Astrocyte of the spinal cord (primary cell): ENCODE results near the gene ENTHD1.

Source experiments
- DNase-seq: peaks from one replicate; pipeline ENCODE4 v3.0.0; 2011; ENCODE audit warnings: low read depth, low spot score
- H3K4me3 ChIP-seq: 2 replicates; pipeline ENCODE4 v1.5.1; 2011; ENCODE audit warnings: low read depth, mild to moderate bottlenecking, low read length, moderate library complexity
- CTCF ChIP-seq: IDR thresholded peaks from 2 replicates; pipeline ENCODE4 v1.5.1; 2012; ENCODE audit warnings: low read depth, mild to moderate bottlenecking, low read length, inconsistent platforms
- in situ Hi-C: cut with HindIII; loops from 2 replicates; pipeline ENCODE4 v1.10.0; 2017; ENCODE audit warnings: low sequenced_read_pairs

Gene ENTHD1

GRCh38 chr22:39718921-39719475, 174.6 kb downstream of the ENTHD1 start:
- no peak for DNase-seq
- in situ Hi-C loops: no loop called here
- H3K4me3 ChIP-seq: no peak overlapping the region
- no peak for TF ChIP-seq CTCF

DNA sequence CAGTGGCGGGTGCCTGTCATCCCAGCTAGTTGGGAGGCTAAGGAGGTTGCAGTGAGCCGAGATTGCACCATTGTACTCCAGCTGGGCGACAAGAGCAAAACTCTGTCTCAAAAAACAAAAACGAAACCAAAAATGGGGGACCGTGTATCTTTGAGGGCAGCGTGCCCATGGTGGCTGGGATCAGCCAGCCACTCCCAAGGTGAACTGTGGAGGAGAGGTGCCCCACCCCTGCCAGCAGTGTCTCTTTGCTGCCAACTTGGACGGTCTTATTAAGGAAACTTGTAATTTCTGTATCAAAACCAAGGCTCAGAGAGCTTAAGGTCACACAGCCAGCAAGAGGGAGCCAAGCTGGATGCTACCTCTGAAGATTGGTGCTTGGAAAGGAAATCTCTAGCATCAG, 175.4 kb downstream of the ENTHD1 start:
- no peak overlapping the region for H3K4me3 ChIP-seq
- in situ Hi-C loops: no loop called here
- DNase-seq: no peak
- TF ChIP-seq CTCF: no peak

GRCh38 chr22:39717099-39717498, 176.5 kb downstream of the ENTHD1 start:
- in situ Hi-C loops: no loop called here
- TF ChIP-seq CTCF: no peak
- no peak for DNase-seq
- no peak overlapping the region for H3K4me3 ChIP-seq

GRCh38 chr22:39716534-39716933, 177.0 kb downstream of the ENTHD1 start:
- DNase-seq: no peak
- H3K4me3 ChIP-seq: no peak overlapping the region
- in situ Hi-C loops: no loop called here
- no peak for TF ChIP-seq CTCF

DNA sequence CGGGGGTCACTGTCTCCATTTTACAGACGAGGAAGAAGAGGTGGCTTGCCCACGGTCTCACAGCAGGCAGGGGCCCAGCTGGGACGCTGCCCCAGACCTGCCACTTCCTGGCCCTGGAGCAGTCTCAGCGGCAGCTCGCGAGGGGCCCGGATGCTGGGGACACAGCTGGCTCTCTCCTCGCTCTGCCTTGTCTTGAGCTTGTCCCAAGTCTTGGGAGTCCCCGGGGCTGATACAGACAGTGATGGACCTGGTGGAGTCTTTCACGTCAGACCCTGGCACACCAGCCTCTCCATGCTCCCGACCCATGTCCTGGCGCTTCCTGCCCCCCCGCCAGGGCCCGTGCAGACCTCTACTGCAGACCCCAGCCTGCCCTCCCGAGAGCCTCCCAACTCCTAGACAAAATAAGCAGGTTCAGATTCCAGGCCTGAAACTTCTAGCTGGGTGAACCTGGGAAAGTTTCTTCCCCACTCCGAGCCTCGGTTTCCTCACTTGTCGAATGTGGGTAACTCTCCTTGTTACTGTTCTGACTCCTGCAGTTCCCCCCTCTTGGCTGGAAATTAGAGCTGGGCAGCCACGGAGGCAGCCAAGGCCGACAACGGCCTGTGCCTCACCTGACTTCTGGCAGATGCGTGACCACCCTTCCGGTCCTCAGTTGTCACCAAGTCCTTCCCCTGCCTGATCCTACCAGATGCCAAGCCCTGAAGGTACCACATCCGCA, 177.6 kb downstream of the ENTHD1 start:
- in situ Hi-C loops: no loop called here

DNA sequence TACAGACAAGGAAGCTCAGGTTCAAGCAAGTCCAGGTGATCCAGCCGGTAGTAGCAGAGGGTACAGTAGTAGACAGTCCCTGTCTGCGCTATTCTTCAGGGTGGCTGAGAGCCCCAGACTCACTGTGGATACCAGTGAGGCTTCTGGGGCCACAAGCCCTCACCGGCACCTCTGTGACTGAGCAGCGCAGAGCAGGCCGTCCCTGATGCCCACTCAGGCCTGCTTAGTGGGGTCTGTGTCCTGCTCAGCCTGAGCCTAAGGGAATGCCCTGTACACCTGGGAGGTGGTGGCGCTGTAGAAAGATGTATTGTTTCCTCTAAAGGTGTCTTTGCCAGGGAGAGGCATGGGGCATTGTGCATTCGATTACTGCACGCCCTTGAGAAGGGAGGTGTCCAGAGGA, 179.2 kb downstream of the ENTHD1 start:
- no peak overlapping the region for H3K4me3 ChIP-seq
- DNase-seq: no peak
- no peak for TF ChIP-seq CTCF
- in situ Hi-C loops: no loop called here

More for the DNA sequence above, 177.6 kb downstream of the ENTHD1 start:
- no peak for DNase-seq
- no peak overlapping the region for H3K4me3 ChIP-seq
- no peak for TF ChIP-seq CTCF
